ENCODE measurements around the gene DIS3L2.
A peak's percentile ranks its signal among the peaks of the same experiment; 100 is the strongest.

Gene DIS3L2

GRCh38 chr2:232269867-232270266, 308.4 kb downstream of the DIS3L2 start:
- no peak for DNase-seq (ENCODE audit: low spot score)

- no peak for DNase-seq (ENCODE audit: low spot score)
Observed at GRCh38 chr2:232273903-232274643, 312.6 kb downstream of the DIS3L2 start.

- no peak for DNase-seq (ENCODE audit: low spot score)
Observed at GRCh38 chr2:232275670-232276069, 314.2 kb downstream of the DIS3L2 start.

GRCh38 chr2:232276084-232276732, 314.7 kb downstream of the DIS3L2 start:
- DNase-seq (ENCODE audit: low spot score) = peak; percentile 51

- no peak for DNase-seq (ENCODE audit: low spot score)
Observed at GRCh38 chr2:232276733-232277313, 315.3 kb downstream of the DIS3L2 start.

- no peak for DNase-seq (ENCODE audit: low spot score)
Observed at GRCh38 chr2:232278534-232278933, 317.0 kb downstream of the DIS3L2 start.

GRCh38 chr2:232280341-232280740, 318.8 kb downstream of the DIS3L2 start:
- DNase-seq (ENCODE audit: low spot score) = no peak

GRCh38 chr2:232281858-232282507, 320.5 kb downstream of the DIS3L2 start:
- DNase-seq (ENCODE audit: low spot score) = no peak

GRCh38 chr2:232282508-232283055, 321.1 kb downstream of the DIS3L2 start:
- DNase-seq (ENCODE audit: low spot score) = no peak

GRCh38 chr2:232286001-232286868, 324.7 kb downstream of the DIS3L2 start:
- no peak for DNase-seq (ENCODE audit: low spot score)

GRCh38 chr2:232287316-232287715, 325.8 kb downstream of the DIS3L2 start:
- DNase-seq (ENCODE audit: low spot score) = no peak

- no peak for DNase-seq (ENCODE audit: low spot score)
Observed at GRCh38 chr2:232288489-232289030, 327.0 kb downstream of the DIS3L2 start.

GRCh38 chr2:232290668-232291067, 329.2 kb downstream of the DIS3L2 start:
- DNase-seq (ENCODE audit: low spot score) = no peak

- no peak for DNase-seq (ENCODE audit: low spot score)
Observed at GRCh38 chr2:232291343-232291742, 329.8 kb downstream of the DIS3L2 start.

- peak; percentile 80 for DNase-seq (ENCODE audit: low spot score)
Observed at GRCh38 chr2:232292395-232293154, 331.1 kb downstream of the DIS3L2 start.

GRCh38 chr2:232293191-232293590, 331.7 kb downstream of the DIS3L2 start:
- DNase-seq (ENCODE audit: low spot score) = no peak

- DNase-seq (ENCODE audit: low spot score) = no peak
Observed at GRCh38 chr2:232295971-232296370, 334.5 kb downstream of the DIS3L2 start.

- DNase-seq (ENCODE audit: low spot score) = no peak
Observed at GRCh38 chr2:232296776-232297525, 335.4 kb downstream of the DIS3L2 start.

- DNase-seq (ENCODE audit: low spot score) = no peak
Observed at GRCh38 chr2:232299084-232299483, 337.6 kb downstream of the DIS3L2 start.
